Peyer's patch (tissue), 4 donors: ENCODE measurements around the gene LAMC1. TPM values are rescaled to one million over a fixed set of nuclear protein-coding genes. Genes with fewer than 3 reads are reported as not detected.

ENCODE experiments used
- DNase-seq, 3 donors: peaks; one replicate each; pipeline ENCODE4 v3.0.0-alpha.2; 2017 to 2019
- H3K27ac ChIP-seq, 4 donors: fragments of 200-600 bp; sonication (generic); one replicate each; pipeline ENCODE4 v1.5.1; 2016 to 2019
- H3K27me3 ChIP-seq, 2 donors: fragments of 200-600 bp; sonication (generic); one replicate each; pipeline ENCODE4 v1.5.1; 2019
- H3K36me3 ChIP-seq, 3 donors: fragments of 200-600 bp; sonication (generic); one replicate each; pipeline ENCODE4 v1.5.1; 2016 to 2019
- H3K4me1 ChIP-seq, 4 donors: fragments of 200-600 bp; sonication (generic); one replicate each; pipeline ENCODE4 v1.5.1; 2016 to 2019
- H3K4me3 ChIP-seq, 4 donors: fragments of 200-600 bp; sonication (generic); 1 replicate in 3 of 4; 2 replicates in 1 of 4; pipeline ENCODE4 v1.5.1; 2016 to 2019; ENCODE audit warnings: mild to moderate bottlenecking in 1 of 4
- H3K9me3 ChIP-seq, 4 donors: fragments of 200-600 bp; sonication (generic); one replicate each; pipeline ENCODE4 v1.5.1; 2016 to 2019; ENCODE audit warnings: mild to moderate bottlenecking in 1 of 4
- POLR2A ChIP-seq, 2 donors: fragments of 450-650 bp; IDR thresholded peaks; one replicate each; pipeline ENCODE4 v1.5.1; 2017; ENCODE audit warnings: antibody characterized with exemption in 2 of 2, mild to moderate bottlenecking in 2 of 2, moderate library complexity in 2 of 2
- total RNA-seq, 4 donors: library from RNA; depleted of rRNA; stranded (reverse); fragments of >200 nt; gene quantifications; one replicate each; pipeline ENCODE4 v1.1.0, GENCODE V29; 2016
- TF ChIP-seq, protein P1 (sequence below), 6 experiments: fragments of 450-650 bp in 4 of 6; fragments of 200-600 bp in 2 of 6; sonication (generic) in 1 of 6; IDR thresholded peaks; one replicate each; pipeline ENCODE4 v1.5.1; 2017 to 2019; ENCODE audit warnings: antibody characterized with exemption in 6 of 6, mild to moderate bottlenecking in 3 of 6, moderate library complexity in 1 of 6

LAMC1 gene
- total RNA-seq, 4 donors from 2014 or later, result 46.4 to 291 (median 121) TPM

DNA sequence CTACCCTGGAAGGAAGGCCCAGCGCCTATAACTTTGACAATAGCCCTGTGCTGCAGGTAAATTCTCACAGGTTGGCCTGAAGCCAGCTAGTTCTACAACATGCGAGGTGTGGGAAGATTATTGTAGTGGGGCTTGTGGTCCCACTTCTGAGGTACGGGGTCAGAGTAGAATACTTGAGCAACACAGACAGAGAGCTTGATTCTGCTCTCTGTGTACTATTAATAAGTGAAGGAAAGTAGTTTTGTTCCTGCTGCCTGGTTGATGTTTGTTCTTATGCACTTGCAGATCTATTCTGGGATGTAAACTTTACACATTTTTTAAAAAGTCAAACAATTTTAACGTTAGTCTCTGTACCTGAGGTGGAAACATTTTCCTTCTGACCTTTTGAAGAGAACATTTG is 80.4 kb downstream of the LAMC1 start:
- H3K4me3 ChIP-seq, result no peak overlapping the region
- H3K27ac ChIP-seq, result no peak overlapping the region
- peaks cover 0 to 2% (median 0%) of the 10 kb centered on the region in 4 donors for H3K4me1 ChIP-seq
- DNase-seq, result no peak
- no peak for TF ChIP-seq POLR2A (IDR thresholded peaks at IDR 0.05)
- TF ChIP-seq, protein P1, sequence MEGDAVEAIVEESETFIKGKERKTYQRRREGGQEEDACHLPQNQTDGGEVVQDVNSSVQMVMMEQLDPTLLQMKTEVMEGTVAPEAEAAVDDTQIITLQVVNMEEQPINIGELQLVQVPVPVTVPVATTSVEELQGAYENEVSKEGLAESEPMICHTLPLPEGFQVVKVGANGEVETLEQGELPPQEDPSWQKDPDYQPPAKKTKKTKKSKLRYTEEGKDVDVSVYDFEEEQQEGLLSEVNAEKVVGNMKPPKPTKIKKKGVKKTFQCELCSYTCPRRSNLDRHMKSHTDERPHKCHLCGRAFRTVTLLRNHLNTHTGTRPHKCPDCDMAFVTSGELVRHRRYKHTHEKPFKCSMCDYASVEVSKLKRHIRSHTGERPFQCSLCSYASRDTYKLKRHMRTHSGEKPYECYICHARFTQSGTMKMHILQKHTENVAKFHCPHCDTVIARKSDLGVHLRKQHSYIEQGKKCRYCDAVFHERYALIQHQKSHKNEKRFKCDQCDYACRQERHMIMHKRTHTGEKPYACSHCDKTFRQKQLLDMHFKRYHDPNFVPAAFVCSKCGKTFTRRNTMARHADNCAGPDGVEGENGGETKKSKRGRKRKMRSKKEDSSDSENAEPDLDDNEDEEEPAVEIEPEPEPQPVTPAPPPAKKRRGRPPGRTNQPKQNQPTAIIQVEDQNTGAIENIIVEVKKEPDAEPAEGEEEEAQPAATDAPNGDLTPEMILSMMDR (IDR thresholded peaks at IDR 0.05), result no peak
- no peaks in the 10 kb centered on the region for H3K9me3 ChIP-seq
- peaks cover 0 to 7% (median 0%) of the 10 kb centered on the region in 3 donors for H3K36me3 ChIP-seq
- no peaks in the 10 kb centered on the region for H3K27me3 ChIP-seq

- DNase-seq, result no peak
- Histone ChIP-seq H3K27me3 (no peaks in the 10 kb centered on the region), H3K27ac (no peak overlapping the region), H3K9me3 (no peaks in the 10 kb centered on the region), H3K4me3 (no peak overlapping the region), H3K4me1 (no peaks in the 10 kb centered on the region), H3K36me3 (peaks cover 0 to 14% (median 0%) of the 10 kb centered on the region in 3 donors)
- TF ChIP-seq, protein P1 (IDR thresholded peaks at IDR 0.05), result no peak
- TF ChIP-seq POLR2A (IDR thresholded peaks at IDR 0.05), result no peak
Observed at GRCh38 chr1:183105449-183105848, 82.2 kb downstream of the LAMC1 start.

- Histone ChIP-seq H3K27me3 (no peaks in the 10 kb centered on the region), H3K36me3 (peaks cover 0 to 14% (median 0%) of the 10 kb centered on the region in 3 donors), H3K27ac (no peak overlapping the region), H3K9me3 (no peaks in the 10 kb centered on the region), H3K4me3 (no peak overlapping the region), H3K4me1 (no peaks in the 10 kb centered on the region)
- TF ChIP-seq POLR2A (IDR thresholded peaks at IDR 0.05), result no peak
- TF ChIP-seq, protein P1 (IDR thresholded peaks at IDR 0.05), result no peak
- DNase-seq, result no peak
Observed at GRCh38 chr1:183106166-183106565, 82.9 kb downstream of the LAMC1 start.

DNA sequence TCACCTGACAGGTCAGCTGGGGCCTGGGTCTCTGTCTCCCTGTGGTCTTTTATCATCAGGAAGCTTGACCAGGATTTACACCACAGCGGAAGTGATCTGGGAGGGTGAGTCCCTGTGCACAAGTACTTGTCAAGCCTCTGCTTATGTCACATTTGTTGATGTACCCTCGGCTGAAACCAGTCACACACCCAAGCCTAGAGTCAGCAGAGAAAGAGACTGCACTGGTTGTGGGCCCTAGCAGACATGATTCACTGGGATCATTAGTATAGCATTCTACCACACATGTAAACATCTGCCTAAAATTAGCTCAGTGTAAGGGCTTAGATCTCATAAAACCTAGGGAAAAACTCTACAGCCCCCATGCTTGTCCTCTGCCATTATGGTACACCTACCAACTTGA is 83.5 kb downstream of the LAMC1 start:
- no peak for DNase-seq
- no peaks in the 10 kb centered on the region for H3K9me3 ChIP-seq
- peaks cover 0 to 14% (median 0%) of the 10 kb centered on the region in 3 donors for H3K36me3 ChIP-seq
- no peaks in the 10 kb centered on the region for H3K4me1 ChIP-seq
- TF ChIP-seq POLR2A (IDR thresholded peaks at IDR 0.05), result no peak
- TF ChIP-seq, protein P1 (IDR thresholded peaks at IDR 0.05), result no peak
- no peak overlapping the region for H3K27ac ChIP-seq
- no peak overlapping the region for H3K4me3 ChIP-seq
- H3K27me3 ChIP-seq, result no peaks in the 10 kb centered on the region

GRCh38 chr1:183110326-183110880 is 87.2 kb downstream of the LAMC1 start:
- peaks cover 0 to 15% (median 0%) of the 10 kb centered on the region in 3 donors for H3K36me3 ChIP-seq
- no peak for DNase-seq
- no peaks in the 10 kb centered on the region for H3K9me3 ChIP-seq
- no peak for TF ChIP-seq POLR2A (IDR thresholded peaks at IDR 0.05)
- TF ChIP-seq, protein P1 (IDR thresholded peaks at IDR 0.05), result no peak
- H3K4me1 ChIP-seq, result no peaks in the 10 kb centered on the region
- H3K27me3 ChIP-seq, result no peaks in the 10 kb centered on the region
- H3K4me3 ChIP-seq, result no peak overlapping the region
- H3K27ac ChIP-seq, result no peak overlapping the region
